Brain microvascular endothelial cell (primary cell): ENCODE results near the gene NDUFB10.

Experiments
- DNase-seq: peaks from one replicate; pipeline ENCODE4 v3.0.0-alpha.2; 2020
- H3K27ac ChIP-seq: fragments of 250-450 bp; sonication (Bioruptor Pico); 2 replicates; pipeline ENCODE4 v1.5.1; 2020; ENCODE audit warnings: mild to moderate bottlenecking, moderate library complexity
- H3K27me3 ChIP-seq: fragments of 250-450 bp; sonication (Bioruptor Pico); replicated peaks from 2 replicates; pipeline ENCODE4 v1.5.1; 2020; ENCODE audit warnings: mild to moderate bottlenecking
- H3K36me3 ChIP-seq: fragments of 250-450 bp; sonication (Bioruptor Pico); replicated peaks from 2 replicates; pipeline ENCODE4 v1.5.1; 2020; ENCODE audit warnings: mild to moderate bottlenecking
- H3K4me3 ChIP-seq: 2 replicates; pipeline ENCODE4 v1.5.1; 2011; ENCODE audit warnings: low read depth, mild to moderate bottlenecking, control low read depth, low read length, moderate library complexity
- in situ Hi-C: cut with HindIII; loops from 2 replicates; pipeline ENCODE4 v1.10.0; 2017; ENCODE audit warnings: low sequenced_read_pairs, low pct_ligation_motif_present
- TF ChIP-seq, protein P1 (sequence below): IDR thresholded peaks from 2 replicates; pipeline ENCODE4 v1.5.1; 2011; ENCODE audit warnings: low read depth, mild to moderate bottlenecking, moderate library complexity, low read length, control low read depth, inconsistent platforms; ENCODE audit errors: missing control alignments

NDUFB10 gene

DNA sequence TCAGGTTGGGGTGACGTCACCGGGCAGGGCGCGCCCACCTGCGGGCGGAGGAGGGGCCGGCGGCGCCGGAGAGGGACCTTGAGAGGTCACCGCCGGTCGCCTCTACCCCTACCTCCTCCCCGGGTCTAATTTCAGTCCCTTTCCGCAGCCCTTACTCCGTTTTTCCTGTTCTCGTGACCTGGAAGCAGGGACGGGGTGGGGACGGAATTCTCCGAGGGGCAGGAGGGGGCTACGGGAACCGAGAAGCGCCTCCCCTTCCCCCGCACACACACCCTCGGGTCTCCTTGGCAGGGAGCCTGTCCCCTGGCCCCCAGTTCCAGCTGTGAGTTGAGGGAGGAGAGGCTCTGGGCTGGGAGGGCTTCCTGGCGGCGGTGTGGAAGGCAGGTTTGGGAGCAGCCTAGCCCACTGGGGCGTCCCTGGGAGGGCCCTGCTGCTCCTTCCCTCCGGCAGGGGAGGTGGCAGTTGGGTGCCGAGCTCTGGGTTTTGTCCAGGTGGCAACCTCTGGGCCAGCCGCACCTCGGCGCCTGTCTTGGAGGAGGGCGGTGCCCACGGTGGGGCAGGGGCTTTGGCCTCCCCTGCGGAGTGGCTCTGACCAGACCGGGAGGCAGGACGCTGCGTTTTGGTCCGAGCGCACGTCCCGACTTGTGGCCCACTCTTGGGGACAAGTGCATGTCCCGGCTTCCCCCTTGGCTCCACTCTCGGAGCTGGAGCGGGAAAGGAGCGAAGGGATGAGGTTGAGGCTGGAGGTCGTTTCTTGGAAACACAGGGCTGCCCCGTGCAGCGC lies 31.2 kb downstream of the NDUFB10 start:
- DNase-seq = no peak
- TF ChIP-seq, protein P1, sequence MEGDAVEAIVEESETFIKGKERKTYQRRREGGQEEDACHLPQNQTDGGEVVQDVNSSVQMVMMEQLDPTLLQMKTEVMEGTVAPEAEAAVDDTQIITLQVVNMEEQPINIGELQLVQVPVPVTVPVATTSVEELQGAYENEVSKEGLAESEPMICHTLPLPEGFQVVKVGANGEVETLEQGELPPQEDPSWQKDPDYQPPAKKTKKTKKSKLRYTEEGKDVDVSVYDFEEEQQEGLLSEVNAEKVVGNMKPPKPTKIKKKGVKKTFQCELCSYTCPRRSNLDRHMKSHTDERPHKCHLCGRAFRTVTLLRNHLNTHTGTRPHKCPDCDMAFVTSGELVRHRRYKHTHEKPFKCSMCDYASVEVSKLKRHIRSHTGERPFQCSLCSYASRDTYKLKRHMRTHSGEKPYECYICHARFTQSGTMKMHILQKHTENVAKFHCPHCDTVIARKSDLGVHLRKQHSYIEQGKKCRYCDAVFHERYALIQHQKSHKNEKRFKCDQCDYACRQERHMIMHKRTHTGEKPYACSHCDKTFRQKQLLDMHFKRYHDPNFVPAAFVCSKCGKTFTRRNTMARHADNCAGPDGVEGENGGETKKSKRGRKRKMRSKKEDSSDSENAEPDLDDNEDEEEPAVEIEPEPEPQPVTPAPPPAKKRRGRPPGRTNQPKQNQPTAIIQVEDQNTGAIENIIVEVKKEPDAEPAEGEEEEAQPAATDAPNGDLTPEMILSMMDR = no peak
- in situ Hi-C loops = no loop called here
- no peak overlapping the region for H3K4me3 ChIP-seq
- no peak overlapping the region for H3K27ac ChIP-seq
- peaks cover 14% of the 10 kb centered on the region for H3K36me3 ChIP-seq
- peaks cover 21% of the 10 kb centered on the region for H3K27me3 ChIP-seq

DNA sequence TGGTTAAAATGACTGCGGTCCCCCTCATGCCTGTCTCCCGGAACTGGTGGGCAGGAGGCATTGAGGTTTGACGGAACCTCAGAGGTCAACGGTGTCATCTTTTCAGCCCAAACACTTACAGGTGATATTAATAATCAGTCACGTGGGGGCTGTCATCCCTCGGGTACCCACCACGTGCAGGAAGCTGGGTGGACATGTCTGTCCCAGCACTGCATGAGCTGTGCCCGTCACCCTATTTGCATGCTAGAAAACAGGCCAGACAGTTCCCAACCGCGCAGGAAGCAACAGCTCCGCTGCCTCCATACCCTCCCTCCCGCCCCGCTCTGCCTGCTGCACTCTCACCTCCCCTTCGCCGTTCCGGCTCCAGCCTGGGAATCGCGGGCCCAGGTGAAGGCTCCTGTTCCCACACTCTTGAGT lies 31.8 kb downstream of the NDUFB10 start:
- Histone ChIP-seq H3K27ac (no peak overlapping the region), H3K4me3 (no peak overlapping the region)
- in situ Hi-C loops = no loop called here

DNA sequence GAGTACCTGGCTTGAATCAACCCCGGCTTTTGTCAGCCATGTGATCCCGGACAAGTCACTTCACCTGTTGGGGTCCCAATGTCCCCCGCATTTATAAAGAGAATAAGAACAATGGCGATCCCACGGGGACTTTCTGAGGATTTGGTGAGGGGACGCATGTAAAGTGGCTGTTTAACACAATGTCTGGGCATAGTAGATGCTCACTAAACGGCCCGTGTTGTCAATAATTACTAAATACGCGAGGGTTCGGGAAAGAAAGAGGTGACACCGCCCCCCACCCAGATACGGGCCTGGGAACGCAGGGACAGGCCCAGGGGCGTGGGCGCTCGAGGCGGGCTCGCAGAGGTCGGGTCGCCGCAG lies 32.2 kb downstream of the NDUFB10 start:
- peaks cover 21% of the 10 kb centered on the region for H3K27me3 ChIP-seq
- no peak overlapping the region for H3K4me3 ChIP-seq
- in situ Hi-C loops = no loop called here
- TF ChIP-seq, protein P1 = no peak
- DNase-seq = no peak
- no peak overlapping the region for H3K27ac ChIP-seq
- H3K36me3 ChIP-seq = peaks cover 7% of the 10 kb centered on the region

More for the DNA sequence above, 31.8 kb downstream of the NDUFB10 start:
- TF ChIP-seq, protein P1 = no peak
- peaks cover 21% of the 10 kb centered on the region for H3K27me3 ChIP-seq
- H3K36me3 ChIP-seq = peaks cover 8% of the 10 kb centered on the region
- DNase-seq = no peak

DNA sequence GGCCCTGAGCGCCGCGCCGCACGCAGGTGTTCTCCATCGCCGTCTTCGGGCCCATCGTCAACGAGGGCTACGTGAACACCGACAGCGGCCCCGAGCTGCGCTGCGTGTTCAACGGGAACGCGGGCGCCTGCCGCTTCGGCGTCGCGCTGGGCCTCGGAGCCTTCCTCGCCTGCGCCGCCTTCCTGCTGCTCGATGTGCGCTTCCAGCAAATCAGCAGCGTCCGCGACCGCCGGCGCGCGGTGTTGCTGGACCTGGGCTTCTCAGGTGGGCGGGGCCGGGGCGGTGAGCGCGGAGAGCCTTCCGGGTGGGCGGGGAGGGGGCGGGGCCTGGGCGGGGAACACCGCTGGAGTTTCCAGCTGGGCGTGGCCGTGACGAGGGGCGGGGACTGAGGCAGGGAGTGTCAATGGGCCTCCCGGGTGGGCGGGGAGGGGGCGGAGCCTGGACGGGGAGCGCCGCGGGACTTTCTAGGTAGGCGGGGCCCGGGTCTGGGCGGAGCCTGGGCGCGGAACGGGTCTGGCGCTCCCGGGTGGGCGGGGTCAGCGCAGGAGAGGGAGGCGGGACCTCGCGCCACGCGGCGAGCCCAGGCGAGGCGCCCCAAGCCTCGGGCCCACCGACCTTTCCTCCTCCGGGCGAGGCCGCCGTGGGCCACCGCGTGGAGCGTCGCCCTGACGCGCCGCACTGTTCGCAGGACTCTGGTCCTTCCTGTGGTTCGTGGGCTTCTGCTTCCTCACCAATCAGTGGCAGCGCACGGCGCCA lies 32.8 kb downstream of the NDUFB10 start:
- in situ Hi-C loops = no loop called here
- Histone ChIP-seq H3K27ac (no peak overlapping the region), H3K27me3 (peaks cover 21% of the 10 kb centered on the region)

DNA sequence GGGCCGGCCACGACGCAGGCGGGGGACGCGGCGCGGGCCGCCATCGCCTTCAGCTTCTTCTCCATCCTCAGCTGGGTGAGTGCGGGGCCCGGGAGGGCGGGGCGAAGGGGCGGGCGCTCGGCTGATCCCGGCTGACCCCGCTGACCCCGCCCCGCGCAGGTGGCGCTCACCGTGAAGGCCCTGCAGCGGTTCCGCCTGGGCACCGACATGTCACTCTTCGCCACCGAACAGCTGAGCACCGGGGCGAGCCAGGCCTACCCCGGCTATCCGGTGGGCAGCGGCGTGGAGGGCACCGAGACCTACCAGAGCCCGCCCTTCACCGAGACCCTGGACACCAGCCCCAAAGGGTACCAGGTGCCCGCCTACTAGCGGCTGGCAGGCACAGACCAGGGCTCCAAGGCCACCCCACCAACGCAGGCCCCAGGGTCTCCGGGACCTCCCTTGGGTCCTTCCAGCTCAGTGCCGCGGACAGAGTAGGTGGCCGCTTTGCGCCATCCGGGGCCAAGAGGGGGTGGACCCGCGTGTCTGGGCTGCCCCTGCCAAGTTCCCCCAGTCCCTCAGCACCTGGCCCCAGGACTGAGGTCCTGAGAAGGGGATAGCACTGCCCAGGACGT lies 33.5 kb downstream of the NDUFB10 start:
- TF ChIP-seq, protein P1 = no peak
- Histone ChIP-seq H3K4me3 (no peak overlapping the region), H3K27me3 (peaks cover 21% of the 10 kb centered on the region)

More for the DNA sequence above, 32.8 kb downstream of the NDUFB10 start:
- TF ChIP-seq, protein P1 = no peak
- Histone ChIP-seq H3K4me3 (peak overlapping the region; percentile 35), H3K36me3 (peaks cover 8% of the 10 kb centered on the region)
- DNase-seq = peak; percentile 94

More for the DNA sequence above, 33.5 kb downstream of the NDUFB10 start:
- DNase-seq = no peak
- Histone ChIP-seq H3K36me3 (peaks cover 13% of the 10 kb centered on the region), H3K27ac (no peak overlapping the region)
- in situ Hi-C loops = no loop called here
